GM21619 (cell line): ENCODE data around the gene GLUL.
"Not testable (repeated sequence)": the region's sequence is repeated elsewhere in the genome, so short reads cannot be mapped to it uniquely, and the experiment has no call there.

Source experiments
- ATAC-seq: cut with Tn5 transposase; IDR thresholded peaks from one replicate; pipeline ENCODE4 v1.9.1; 2021; ENCODE audit not compliant: unreplicated experiment

Gene GLUL

DNA sequence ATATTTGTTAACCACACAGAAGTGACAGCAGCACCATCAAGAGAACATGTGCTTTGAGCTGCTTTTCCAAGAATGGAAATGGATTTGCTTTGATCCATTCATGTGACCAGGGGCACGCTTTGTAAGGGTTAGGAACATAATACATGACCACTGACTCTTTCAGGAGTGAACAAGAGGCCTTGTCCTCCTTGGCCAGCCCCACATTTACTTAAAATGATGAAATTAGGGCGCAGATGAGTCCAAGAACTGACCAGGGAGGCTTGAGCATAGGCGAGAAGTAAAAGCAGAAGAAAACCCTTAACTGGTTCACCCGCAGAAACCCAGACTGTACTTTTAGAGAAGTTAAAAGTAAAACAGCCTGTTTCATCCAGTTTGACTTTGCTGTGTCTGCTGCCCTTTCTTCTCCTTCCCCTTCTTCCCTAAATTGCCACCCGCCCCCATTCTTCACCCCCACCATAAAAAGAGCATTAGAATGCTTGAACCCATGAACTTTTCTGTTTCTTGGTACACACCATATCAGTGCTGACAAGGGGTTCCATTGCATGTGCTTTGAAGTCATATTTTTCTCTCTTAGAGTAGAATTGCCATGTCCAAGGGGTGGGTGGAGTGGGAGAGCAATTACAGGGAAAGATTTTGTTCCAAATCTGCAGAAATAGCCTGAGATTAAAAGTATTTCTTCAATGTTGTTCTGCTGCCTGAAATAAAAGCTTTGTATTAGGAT lies 2.6 kb upstream of the GLUL start:
- no peak for ATAC-seq

DNA sequence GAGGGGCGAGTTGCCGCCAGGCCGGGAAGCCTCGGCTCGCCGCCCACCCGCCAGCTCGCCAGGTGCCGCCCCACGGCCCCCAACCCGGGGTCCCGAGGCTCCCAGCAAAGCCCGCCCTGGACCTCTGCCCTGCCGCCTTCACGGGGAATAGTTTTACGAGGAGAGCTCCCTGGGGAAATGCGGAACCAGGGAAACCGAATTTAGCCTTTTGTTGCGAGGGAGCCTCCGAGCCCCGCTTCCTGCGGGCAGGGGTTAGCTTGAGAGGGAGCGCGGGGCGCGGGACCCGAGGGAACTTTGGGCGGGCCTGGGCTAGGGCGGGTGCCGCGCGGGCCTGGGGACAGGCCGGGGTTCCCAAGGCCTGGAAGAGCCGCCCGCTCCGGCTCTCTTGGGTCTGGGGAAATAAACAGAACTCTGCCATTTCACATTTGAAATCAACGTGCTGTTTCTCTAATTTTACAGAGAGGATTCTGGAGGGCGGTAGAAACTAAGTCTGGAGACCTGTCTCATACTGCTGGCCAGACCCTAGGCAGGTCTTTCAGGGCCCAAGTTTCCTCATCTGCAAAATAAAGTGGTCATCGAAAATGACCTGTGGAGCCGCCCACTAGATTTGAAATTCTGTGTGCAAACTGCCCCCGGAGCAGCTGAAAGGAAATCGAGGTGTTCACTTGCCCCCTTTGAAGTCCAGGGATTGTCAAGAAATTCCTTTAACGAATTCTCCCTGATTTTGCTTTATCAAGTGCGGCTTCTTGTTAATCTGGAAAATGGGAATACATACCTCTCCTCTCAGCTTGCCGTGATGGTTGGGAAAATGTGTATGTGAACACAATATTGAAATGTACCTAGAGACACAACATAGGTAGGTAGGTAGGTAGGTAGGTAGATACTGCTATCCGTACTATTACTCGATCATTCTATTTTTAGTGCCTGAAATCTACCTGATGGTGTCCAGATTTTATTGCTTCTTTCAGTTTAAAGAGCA lies 749 bp upstream of the GLUL start:
- peak; percentile 5 for ATAC-seq

DNA sequence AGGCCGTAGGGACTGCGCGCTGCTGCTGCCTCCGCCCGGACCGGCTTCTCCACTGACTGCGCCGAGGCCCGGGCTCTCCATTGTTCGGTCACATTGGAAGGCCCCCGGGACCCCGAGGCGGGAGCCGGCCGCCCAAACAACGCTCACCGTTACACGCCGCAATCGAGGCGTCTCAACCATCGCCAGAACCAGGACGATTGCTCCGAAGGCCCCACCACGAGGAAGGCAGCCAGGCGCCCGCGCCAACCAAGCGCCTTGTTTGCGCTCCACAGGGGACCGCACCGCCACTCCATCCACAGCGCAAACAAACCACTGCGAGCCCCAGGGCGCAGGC lies 595 bp downstream of the GLUL start:
- no peak for ATAC-seq

DNA sequence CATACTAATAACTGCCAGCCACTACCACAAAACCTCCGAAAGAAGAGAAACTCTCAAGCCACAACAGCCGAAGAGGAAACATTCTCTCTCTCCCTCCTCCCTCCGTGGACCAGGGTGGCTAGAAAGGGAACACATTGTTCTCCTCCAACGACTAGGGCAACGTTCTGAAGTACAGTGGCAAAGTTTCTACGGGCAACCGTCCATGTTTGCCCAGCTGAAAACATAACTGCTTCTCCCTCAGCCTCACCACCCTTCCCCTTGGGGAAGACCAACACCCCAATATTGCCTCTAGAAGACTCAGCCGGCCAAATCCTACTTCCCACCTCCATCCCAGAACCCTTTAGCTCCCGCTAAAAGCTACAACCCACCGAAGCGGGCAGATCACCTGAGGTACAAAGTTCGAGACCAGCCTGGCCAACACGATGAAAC lies 2.0 kb downstream of the GLUL start:
- ATAC-seq: no peak

DNA sequence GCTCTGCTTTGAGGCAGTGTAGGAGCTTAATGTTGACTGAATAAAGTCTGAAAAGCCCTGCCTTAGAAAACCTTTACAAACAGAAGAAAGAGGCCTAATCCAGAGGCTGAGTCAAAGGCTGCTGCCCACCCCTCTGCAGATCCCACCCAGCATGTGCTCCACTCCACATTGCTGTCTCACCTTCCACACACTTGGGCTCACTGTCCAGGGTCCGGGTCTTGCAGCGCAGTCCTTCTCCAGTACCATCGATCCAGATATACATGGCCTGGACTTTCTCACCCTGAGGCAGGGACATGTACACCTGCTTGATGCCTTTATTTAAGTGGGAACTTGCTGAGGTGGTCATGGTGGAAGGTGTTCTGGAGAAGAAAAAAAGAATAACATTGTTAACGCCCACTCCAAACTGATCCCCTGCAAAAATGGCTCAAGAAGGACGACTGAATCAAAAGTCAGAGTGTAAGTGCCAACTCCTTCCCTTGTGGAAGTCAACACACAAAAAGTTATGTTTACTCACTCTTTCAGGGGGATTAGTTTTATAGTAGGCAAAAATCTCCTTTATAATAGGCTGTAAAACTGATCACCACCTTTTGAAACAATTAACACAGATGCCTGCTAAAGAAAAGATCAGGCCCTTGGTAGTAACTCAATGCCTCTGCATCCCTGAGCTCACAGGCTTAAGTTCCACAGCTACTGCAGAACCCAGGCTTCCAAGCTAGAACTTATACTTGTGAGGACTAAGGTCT lies 3.0 kb downstream of the GLUL start:
- no peak for ATAC-seq

DNA sequence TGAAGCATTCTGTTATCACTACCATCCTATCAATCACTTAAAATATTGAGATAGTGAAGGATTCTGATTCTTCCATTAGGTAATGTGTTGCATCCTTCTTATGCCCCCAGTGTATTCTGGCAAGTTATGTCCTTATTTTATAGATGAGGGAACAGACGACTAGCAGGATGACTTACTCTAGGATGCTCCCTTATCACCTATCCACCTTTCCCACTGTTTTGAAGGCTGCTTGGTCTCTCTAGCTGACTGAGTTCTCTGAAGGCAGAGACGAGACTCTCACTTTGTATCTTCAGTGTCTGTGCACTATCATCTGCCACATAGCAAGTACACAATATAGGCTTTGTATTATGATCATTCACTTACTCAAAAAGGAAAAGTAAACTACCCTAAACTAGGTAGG lies 4.0 kb downstream of the GLUL start:
- no peak for ATAC-seq

DNA sequence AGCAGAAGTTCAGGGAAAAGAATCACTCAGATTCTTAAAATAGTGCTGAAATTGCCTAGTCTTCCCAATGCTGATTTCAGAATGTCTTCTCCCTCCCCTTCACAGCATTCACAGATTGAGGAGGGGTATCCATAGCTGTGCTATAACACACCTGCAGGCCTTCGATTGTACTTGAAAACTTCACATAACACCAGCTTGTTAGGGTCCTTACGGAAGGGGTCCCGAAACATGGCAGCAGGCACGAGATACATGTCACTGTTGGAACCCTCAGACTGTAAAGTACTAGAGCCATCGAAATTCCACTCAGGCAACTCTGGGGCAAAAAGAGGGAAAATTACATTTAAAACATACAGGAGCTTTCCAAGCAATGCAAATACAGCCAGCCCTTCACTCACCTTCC lies 4.6 kb downstream of the GLUL start:
- no peak for ATAC-seq

DNA sequence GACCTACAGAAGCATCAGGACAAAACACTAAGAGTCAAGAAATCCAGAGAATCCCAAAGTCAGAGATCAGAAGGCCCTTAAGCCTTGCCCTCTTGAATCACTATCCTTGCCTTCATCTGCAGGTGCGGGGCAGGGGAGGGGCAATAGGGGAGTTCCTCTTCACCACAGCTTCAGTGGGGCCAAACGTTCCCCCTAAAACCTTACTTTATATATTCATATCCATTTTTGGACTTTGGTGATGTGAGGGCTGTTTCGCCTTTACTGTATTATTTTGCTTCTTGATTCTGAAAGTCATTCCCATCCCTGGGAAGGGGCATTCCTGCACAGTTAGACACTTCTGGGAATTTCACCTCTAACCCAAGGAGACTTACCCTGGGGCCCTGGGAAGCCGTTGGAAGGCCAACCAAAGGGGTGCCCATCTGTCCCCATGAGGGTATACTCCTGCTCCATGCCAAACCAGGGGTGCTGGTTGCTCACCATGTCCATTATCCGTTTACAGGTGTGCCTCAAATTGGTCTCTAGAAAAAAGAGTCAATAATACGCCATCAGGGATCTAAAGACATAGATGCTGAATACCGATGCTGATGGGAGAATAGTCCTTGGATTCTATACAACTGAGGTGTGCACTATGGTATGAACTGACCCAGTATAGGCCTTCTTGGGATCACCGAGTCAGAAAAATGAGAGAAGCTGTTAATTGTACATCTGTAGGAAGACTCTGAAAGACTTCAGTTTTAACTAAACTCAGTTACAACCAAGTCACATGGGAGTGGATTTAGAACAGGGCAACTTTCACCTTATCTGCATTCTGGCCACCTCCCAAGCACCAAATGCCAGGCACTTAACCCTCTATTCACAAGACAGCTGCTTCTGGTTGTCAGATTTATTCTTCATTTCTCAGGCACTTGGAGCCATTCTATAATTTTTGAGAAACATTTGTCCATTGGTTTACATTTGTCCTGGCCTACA lies 5.4 kb downstream of the GLUL start:
- no peak for ATAC-seq

DNA sequence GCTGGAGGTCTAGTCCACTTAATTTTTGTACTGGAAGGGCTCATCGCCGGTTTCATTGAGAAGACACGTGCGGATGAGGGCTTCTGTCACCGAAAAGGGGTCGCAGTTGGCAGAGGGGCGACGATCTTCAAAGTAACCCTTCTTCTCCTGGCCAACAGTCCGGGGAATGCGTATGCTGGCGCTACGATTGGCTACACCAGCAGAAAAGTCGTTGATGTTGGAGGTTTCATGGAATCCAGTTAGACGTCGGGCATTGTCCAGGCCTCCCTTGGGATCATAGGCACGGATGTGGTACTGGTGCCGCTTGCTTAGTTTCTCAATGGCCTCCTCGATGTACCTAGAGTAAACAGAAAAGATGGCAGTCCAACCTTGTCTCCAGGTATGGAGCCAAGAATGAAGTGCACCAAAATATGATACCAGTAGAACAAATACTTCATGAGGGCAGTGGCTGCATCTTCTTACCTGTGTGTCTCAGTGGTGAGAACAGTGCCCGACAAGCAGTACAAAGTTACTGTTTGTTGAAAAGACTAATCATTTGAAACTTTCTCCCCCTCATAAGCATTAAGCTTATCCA lies 7.1 kb downstream of the GLUL start:
- no peak for ATAC-seq

DNA sequence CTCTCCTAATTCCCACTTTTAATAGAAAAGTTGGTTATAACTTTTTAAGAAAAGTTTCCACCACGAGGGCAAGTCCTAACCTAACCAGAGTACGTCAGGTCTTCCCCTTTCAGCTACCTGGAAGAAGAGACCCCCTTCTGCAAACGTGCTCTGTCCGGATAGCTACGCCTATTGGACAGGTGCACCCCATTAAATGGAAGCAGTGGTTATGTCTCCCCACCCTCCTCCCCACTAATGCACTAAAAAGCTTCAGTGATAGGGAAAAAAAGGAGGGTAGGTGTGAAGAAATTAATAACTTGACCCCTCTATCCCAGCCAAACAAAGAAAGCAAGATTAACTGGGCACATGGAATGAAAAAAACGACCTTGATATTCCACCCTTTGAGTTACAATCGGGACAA lies 7.7 kb downstream of the GLUL start:
- no peak for ATAC-seq

DNA sequence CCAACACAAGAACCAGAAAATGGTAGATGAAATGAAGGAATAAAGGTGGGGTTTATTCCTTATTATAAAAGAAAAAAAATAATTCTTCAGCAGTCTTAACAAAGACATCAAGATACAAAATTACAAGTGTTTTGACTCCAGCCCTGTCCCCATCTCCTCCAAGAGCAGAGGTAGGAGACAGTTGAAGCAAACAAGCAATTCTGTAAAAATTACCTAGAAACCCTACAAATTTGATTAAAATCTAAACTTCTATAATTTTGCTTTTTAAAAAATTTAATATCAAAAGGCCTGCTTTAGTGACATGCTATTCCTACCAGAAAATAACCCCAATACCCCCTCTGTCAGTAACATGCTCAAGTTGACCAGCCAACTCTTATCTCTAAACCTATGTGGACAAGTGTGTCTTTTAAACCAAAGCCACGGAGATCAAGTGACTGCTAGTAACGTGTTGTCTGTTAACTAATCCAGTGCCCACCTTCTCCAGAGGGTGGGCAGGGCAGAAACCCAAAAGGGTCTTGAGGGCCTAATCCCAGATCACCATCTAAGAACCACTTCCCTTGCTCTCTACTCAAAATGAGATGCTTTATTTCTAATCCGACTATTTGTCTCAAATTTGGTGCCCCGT lies 8.4 kb downstream of the GLUL start:
- ATAC-seq: no peak

DNA sequence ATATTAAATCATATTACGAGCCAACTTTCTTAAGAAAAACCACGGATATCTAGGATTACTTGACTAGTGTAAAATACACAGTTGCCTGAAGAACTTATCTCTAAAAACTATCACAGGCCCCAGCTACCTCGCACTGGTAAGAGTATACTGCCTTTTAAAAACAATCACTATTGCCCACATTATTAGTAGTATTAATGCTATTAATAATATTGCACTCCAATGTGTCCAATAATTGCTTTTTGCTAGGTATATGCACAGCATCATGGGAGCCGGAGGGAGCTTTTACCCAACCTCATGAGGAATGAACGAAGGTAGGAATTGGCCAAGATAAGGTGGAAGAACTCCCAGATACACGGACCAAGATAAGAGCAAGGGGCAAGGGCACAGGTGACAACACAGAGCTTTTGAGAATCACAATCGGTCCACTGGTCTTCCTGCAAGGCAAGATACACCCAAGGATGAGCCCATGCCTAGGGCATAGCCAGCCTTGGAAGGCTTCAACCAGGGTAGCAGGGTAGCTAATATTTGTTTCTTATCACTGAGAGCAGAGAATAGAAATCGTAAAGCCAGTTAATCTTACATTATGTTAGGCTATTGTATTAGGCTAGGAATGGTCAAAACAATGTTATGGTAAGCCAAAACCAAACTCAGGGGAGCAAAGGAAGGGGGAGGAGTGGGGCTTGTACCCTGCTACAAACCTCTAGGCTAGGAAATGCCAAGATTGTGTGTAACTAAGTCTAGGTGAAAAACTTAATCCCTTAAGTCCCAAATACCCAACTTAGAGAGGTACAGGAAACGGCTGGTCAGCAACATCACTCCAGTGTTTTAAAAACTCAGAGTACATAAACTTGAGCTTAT lies 9.4 kb downstream of the GLUL start:
- ATAC-seq: no peak

DNA sequence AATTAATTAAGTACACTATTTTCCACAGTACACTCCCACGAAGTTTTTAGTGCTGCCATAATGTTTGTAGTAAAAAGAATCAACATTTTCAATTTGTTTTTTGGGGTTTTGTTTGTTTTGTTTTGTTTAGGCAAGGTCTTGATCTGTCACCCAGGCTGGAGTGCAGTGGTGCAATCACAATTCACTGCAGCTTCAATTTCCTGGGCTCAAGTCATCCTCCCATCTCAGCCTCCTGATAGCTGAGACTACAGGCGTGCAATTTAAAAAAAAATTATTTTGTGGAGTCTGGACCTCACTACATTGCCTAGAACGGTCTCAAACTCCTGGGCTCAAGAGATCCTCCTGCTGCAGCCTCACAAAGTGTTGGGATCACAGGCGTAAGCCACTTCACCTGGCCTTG lies 11.4 kb downstream of the GLUL start:
- ATAC-seq: no peak

DNA sequence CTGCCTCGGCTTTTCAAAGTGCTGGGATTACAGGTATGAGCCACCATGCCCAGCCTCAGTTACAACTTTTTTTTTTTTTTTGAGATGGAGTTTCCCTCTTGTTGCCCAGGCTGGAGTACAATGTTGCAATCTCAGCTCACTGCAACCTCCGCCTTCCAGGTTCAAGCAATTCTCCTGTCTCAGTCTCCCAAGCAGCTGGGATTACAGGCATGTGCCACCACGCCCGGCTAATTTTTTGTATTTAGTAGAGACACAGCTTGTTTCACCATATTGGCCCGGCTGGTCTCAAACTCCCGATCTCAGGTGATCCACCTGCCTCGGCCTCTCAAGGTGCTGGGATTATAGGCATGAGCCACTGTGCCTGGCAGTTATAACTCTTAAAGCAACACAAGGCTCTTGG lies 11.8 kb downstream of the GLUL start:
- not testable (repeated sequence) for ATAC-seq

DNA sequence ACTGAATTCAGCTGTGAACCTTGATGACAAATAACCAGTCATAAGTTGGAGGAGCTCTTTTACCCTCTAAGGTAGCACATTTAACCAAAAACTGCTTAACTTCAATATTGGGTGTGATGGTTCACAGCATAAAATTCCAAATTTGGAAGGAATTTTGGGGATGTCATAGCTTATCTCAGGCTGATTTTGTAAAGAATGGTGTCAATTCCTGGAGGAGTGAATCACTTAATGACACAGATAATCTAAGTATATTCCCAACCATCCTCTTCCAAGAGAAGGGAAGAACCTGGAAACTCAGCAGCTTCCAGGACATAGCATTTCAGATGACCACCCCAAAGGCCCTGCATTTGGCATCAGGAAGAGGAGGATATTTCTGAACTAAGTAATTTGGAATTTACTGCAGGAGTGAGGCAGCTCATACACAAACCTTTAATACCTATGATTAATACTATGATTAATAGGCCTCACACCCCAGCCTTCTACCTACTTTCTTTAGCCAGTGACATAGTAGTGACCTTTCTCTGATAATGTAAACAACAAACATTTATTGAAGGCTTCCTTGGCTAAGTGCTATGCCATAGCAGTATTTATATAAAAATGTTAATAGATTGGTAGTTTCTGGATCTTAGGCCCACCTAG lies 14.5 kb downstream of the GLUL start:
- no peak for ATAC-seq

DNA sequence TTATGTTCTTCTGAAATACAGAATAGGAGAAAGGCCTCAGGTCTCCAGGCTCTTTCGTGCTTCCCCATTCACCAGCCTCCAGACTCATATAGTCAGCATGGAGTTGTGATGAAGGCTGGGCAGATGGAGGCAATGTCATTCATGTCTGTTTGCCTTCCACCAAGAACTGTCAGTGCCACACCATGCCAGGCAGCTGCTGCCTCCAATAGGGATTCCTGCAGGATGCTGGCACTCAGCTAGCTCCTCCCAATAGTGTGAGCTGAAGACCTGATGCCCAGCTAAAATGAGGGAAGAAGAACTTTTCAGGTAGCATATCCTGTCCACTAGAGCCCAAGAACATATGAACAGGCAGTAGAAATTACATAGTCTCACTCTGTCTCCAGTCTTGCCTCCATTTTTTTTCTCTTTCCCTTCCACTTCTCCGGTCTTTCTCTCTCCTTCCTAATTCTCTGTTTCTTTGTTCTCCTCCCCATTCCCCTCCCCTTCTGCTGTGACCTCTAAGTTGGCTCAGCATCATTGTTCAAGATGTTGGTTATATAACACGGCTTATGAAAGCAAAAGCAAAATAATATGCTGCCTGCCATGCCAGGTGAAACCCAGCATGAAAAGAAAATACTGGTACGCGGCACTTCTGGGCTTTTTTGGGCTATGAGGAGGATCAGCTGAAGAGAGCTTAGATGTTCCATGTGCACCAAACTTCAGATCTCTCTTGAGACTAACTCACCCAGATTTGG lies 17.3 kb downstream of the GLUL start:
- no peak for ATAC-seq

DNA sequence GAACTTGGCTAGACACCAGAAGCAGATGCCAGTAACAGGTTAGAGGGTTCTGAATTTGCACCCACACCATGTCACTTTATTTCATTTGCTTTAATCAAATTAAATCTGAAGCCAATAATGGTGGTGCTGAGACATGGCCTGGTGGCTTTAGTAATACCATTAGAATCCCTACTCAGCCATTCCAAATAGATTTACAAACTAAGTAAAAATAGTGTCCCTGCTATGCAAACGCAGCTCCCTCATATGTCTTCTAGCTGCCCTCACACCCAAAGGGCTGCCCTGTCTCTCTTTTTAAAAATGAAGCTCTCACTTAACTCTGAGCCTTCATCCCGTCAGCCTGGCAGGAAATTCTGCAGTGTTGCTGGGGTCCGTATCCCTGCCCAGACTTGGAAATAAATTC lies 21.1 kb downstream of the GLUL start:
- no peak for ATAC-seq

DNA sequence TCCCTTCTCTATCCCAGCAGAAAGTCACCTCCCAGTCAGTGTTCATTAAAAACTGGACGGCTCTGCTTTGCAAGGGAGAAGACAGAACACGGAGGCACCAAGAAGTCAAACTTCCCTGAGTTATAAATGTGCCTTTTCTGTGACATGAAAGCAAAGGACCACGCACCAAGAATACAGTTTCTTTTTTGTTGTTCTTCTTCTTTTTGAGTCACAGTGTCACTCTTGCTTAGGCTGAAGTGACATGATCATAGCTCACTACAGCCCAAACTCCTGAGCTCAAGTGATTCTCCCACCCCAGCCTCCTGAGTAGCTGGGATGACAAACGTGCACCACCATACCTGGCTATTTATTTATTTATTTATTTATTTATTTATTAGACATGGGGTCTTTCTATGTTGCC lies 22.7 kb downstream of the GLUL start:
- ATAC-seq: no peak
